SH-SY5Y (cell line): ENCODE results near the gene INPP5A.

Experiments
- GATA2 ChIP-seq: IDR thresholded peaks from 2 replicates; pipeline ENCODE4 v1.6.1; 2011; ENCODE audit warnings: mild to moderate bottlenecking, low read depth, low read length
- GATA3 ChIP-seq: IDR thresholded peaks from 2 replicates; pipeline ENCODE4 v1.6.1; 2011; ENCODE audit warnings: low read depth, mild to moderate bottlenecking, low read length, moderate library complexity

- TF ChIP-seq GATA3 (no peak), GATA2 (no peak)
Measured at GRCh38 chr10:132786884-132787494, 249.4 kb downstream of the INPP5A start.
